ENCODE results near the gene CASP9.

The CASP9 gene

GRCh38 chr1:15571266-15571665 lies 47.3 kb upstream of the CASP9 start (continued):
- TF ChIP-seq ZNF341 (tag by site-specific recombination; IDR thresholded peaks at IDR 0.05; ENCODE audit: low read depth) (no peak), ZNF677 (tag by site-specific recombination; IDR thresholded peaks at IDR 0.05) (no peak), ZNF48 (tag by site-specific recombination; IDR thresholded peaks at IDR 0.05) (no peak), ZNF433 (tag by site-specific recombination; IDR thresholded peaks at IDR 0.05; ENCODE audit: low read depth) (no peak)

GRCh38 chr1:15570861-15571260 lies 46.8 kb upstream of the CASP9 start:
- H3K27ac ChIP-seq (ENCODE audit: extremely low read depth, low read depth, low read length) = no peak overlapping the region

More at GRCh38 chr1:15570861-15571260, 46.8 kb upstream of the CASP9 start:
- TF ChIP-seq ZNF623 (tag by site-specific recombination; IDR thresholded peaks at IDR 0.05) (no peak), ZNF121 (tag by site-specific recombination; IDR thresholded peaks at IDR 0.05) (no peak), AEBP2 (tag by site-specific recombination; IDR thresholded peaks at IDR 0.05; ENCODE audit: borderline replicate concordance) (no peak), ZNF518A (tag by site-specific recombination; conservative IDR thresholded peaks at IDR 0.05; ENCODE audit: low read depth) (no peak), ZNF394 (tag by site-specific recombination; IDR thresholded peaks at IDR 0.05; ENCODE audit: borderline replicate concordance) (no peak), ZNF521 (tag by site-specific recombination; IDR thresholded peaks at IDR 0.05) (no peak), PRDM1 (tag by site-specific recombination; IDR thresholded peaks at IDR 0.05) (no peak), GFI1B (tag by site-specific recombination; IDR thresholded peaks at IDR 0.05) (no peak), ZNF311 (tag by site-specific recombination; IDR thresholded peaks at IDR 0.05; ENCODE audit: borderline replicate concordance) (no peak), ZNF324 (tag by site-specific recombination; IDR thresholded peaks at IDR 0.05) (no peak), ZFP3 (tag by site-specific recombination; IDR thresholded peaks at IDR 0.05; ENCODE audit: low read depth) (no peak), ZSCAN30 (tag by site-specific recombination; IDR thresholded peaks at IDR 0.05) (no peak), RBAK (tag by site-specific recombination; IDR thresholded peaks at IDR 0.05) (no peak), FEZF1 (tag by site-specific recombination; IDR thresholded peaks at IDR 0.05) (no peak), ZNF19 (tag by site-specific recombination; IDR thresholded peaks at IDR 0.05; ENCODE audit: low read depth) (no peak), ZNF544 (tag by site-specific recombination; IDR thresholded peaks at IDR 0.05) (no peak), ZNF169 (tag by site-specific recombination; IDR thresholded peaks at IDR 0.05) (no peak), ZNF501 (tag by site-specific recombination; IDR thresholded peaks at IDR 0.05) (no peak), EGR2 (tag by site-specific recombination; IDR thresholded peaks at IDR 0.05; ENCODE audit: low read depth) (no peak), ZNF645 (tag by site-specific recombination; IDR thresholded peaks at IDR 0.05) (no peak)
- ChIA-PET CTCF (interaction anchor here (0.7 to 1.7 kb wide), 3 partner anchors 11 to 442 kb away, joined by 3 read pairs; no protein-coding TSS in a partner anchor), POLR2A (no interaction called here)
- Histone ChIP-seq H3K9me3 (ENCODE audit: control insufficient read depth, insufficient read depth, low read depth, low read length) (no peaks in the 10 kb centered on the region), H3K4me1 (ENCODE audit: control insufficient read depth, insufficient read depth, low read length) (no peaks in the 10 kb centered on the region), H3K4me3 (ENCODE audit: low read depth, low read length) (no peak overlapping the region), H3K36me3 (ENCODE audit: control insufficient read depth in 2 of 2, insufficient read depth in 1 of 2, low read length in 2 of 2) (peaks cover 16 to 50% of the 10 kb centered on the region in 2 experiments; a peak in 2 of 3 replicates)
